Stimulated activated CD8-positive, alpha-beta memory T cell treated with anti-CD3 and anti-CD28 coated beads, Interleukin-7, amount 100 ng/mL, for 48 hours (primary cell): ENCODE data around the gene ATP8B4.

ENCODE experiments used
- DNase-seq, 2 donors: peaks; one replicate each; pipeline ENCODE4 v3.0.0-alpha.2; 2020; ENCODE audit warnings: low read depth in 1 of 2; ENCODE audit errors: extremely low read depth in 1 of 2

ATP8B4 gene

DNA sequence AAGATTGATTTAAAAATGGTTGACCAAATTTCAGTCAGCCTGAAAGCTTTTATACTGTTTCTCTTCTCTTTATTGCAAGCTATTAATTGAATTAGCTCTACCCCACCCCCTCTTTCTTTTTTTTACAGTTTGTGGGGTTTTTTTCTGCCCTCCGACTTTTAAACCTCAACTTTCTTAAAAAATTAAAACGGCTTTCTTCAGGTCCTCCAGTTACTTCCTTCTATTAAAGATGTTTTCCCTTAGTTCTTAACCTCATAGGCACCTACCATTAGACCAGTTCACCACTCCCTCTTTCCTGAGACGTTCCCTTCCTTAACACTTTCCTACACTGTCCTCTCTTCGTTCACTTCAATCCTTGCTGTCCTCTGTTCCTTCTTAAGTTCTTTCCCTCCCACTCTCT lies 52.4 kb downstream of the ATP8B4 start:
- DNase-seq, result no peak

DNA sequence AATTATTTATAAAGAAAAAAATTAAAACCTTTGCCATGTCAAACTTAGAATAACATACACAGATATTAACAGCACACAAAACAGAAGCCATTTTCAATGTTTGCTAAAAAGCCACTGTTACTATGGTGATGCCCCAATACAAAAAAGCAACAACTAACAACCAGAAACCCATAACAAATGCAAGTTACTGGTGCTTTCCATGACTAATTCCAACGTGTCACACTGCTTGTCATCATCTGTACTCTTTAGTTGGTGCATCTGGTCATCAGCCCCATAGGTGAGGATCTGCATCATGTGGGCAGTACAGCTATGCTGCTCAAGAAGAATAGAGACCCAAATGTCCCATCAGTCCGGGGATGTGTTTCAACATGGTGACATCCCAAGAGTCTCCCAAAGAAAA lies 52.8 kb downstream of the ATP8B4 start:
- peak in 1 of 2 donors; percentile 32 for DNase-seq

DNA sequence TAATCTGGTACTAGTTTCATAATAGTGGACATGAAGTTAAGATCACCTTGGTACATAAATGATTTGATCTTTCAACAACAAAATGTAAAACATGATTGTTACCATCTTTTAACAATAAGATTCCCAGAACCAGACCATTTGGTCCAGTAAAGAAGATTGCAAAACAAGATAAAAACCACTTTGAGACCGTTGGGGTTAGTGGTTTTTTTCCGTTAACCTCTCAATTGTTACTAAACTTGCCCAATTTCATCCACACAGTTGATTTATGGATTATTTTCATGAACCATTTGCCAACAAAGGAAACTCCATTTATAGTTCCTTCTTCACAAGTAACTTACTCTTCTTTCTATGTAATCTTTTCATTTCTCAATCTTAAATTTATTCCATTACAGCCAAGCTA lies 53.8 kb downstream of the ATP8B4 start:
- DNase-seq, result no peak

DNA sequence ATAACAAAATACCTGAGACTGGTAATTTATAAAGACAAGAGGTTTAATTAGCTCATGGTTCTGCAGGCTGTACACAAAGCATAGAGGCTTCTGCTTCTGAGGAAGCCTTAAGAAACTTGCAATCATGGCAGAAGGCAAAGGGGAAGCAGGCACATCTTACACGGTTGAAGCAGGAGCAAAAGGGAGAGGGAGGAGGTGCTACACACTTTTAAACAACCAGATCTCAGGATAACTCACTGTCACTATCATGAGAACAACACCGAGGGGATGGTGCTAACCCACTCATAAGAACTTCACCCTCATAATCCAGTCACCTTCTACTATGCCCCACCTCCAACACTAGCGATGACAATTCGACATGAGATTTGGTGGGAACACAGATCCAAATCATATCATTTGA lies 54.4 kb downstream of the ATP8B4 start:
- no peak for DNase-seq

DNA sequence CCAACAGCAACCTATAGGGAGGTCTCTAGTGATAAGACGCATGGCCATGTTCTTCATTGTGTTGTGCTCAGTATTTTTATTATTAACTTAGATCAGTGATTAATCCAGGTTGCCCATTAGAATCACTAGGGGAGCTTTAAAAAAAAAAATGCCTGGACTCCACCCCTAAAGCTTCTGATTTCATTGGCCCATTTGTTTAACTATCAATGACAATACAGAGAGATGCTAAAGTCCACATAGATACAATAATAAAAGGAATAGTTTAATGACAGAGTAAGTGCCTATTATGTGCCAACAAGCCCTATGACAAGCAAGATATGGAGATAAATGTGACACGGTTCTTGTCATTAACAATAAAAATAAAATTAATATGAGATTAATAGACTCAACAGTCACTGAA lies 55.8 kb downstream of the ATP8B4 start:
- no peak for DNase-seq

DNA sequence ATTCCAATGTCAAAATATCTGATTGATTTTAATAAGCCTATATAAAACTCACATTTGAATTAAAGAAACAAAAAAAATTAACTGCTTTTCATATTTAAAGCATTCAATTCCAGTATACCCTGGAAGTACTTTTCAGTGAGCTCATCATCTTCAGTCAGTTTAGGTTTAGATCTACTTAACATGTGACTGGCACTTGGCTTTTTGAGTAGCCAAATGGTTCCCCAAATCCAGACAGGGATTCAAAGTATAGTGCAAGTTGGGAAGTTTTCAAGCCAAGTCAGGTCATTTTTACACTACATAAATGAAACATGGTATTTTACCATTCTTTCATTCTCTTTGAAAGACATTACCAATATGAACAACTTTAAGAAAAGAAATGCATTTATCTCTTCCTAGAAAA lies 57.5 kb downstream of the ATP8B4 start:
- DNase-seq, result no peak

DNA sequence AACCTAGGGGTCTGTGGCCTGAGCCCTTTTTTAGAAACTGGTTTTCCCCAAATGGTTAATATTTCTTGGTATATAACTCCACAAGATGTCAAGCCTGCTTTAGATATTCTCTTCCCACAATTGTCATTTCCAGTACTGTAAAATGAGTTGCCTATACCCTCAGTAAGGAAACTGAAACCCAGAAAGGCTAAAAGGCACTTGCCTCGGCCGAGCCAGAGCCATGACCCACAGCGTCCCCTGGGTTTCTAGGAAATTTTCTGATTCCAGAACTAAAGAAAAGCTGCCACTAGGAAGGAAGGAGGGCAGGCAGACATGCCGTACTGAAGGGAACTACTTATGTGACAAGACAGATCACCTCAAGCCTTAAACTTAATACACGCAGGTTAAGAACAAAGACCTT lies 59.1 kb downstream of the ATP8B4 start:
- DNase-seq, result no peak

DNA sequence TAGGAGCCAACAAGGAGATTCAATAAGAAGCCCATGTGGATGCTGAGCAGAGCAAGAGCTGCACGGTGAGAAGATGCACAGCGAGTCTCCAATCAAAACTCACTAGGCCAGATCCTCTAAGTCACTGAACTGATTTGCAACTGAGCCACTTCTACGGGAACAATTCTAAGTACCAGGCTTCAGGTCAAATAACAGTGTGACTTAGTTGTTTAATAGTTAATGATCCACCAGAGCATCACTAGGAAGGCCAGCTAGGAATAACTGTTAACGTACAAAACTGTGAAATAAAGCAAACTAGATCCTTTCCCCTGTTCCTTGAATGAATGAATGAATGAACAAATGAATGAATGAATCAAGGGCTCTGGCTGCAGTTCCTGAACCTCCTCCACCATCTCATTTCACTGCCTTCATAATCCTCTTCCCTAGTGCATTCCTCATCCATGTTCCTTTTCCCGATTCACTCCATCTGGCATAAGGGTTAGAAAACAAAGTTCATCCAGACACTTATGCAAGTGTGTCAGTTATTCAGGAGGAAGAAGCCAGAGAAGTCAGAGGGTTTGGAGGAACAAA lies 59.7 kb downstream of the ATP8B4 start:
- no peak for DNase-seq

DNA sequence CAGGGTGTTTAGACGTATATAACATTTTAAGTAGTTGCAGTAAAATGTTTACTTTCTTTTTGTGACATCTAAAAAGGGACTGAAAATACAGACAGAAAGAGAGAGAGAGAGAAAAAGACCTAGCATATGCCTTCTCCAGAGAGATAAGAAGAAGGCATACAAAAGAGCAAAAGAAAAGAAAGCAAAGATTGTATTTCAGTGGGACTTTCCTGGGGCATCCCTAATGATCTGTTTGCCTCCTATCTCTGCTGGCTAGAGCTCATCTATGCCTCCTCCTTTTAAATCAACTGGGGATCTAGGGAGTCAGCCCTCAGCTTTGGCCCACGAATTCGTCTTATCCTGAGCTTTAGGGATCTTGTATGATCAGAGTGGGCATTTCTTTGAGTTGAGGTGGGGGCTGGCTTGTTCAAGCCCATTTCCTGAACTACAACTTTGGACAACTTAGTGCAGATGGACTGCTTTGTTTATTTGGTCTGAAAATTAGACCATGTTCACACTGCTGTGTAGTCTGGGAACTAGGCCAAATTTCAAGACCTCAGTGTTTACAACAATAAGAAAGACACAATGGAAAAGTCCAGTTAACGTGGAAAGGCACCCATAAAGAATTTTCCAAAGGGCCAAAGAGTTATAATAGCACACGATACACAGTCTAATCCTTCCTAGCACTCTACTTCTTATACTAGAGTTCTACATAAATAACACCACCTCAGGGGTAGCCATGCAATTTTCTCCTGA lies 61.0 kb downstream of the ATP8B4 start:
- no peak for DNase-seq

DNA sequence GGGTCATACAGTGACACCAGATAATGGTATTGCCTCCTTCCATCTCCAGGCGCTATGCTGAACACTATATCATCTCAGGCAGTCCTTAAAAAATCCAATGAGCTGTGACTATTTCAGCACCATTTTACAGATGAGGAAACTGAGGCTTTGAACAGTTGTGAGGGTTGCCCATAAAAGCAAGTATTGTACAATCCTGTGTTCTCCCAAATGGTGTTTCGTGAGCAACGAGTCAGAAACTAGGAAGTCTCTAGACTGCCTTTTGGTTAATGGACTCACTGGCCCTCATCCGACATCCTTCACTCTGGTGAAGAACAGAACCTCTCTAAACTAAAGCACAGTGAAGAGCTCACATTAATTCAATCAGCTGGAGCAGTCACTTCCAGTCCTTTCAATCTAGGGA lies 61.8 kb downstream of the ATP8B4 start:
- DNase-seq, result no peak

DNA sequence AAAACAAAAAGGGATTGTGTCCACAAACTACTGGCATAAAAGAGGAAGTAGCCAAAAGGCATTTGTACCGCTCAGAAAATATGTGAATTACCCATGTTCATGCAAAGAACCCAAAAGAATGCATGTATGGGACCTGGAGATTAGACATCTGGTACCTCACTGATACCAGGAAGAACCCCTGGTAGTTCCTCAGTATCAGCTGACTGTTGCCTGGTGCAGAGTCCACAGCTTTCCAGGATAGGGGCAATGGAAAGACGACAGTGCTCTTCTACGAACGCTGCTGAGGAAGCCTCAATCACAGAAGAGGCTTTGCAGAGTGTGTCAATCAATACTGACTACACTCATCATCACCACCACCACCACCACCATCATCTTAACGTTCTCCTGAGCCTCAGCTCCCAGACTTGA lies 63.3 kb downstream of the ATP8B4 start:
- DNase-seq, result no peak

DNA sequence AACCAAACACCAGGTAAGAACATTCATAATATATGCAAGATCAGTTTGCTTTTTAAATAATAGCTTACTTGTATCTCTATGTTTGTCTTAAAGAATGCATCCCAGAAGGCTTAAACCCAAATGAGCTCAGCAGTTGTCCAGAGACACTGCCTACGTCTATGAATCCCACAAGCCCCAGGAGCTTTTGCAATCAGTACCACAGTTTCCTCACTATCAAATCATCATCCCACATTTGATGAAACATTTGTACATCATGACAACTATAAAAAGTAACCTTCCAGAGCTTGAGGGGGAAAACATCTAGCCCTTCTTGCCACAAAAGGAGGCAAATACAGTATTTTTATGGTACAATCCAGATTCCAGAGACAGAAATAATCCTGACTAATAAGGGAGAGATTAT lies 63.7 kb downstream of the ATP8B4 start:
- DNase-seq, result no peak

DNA sequence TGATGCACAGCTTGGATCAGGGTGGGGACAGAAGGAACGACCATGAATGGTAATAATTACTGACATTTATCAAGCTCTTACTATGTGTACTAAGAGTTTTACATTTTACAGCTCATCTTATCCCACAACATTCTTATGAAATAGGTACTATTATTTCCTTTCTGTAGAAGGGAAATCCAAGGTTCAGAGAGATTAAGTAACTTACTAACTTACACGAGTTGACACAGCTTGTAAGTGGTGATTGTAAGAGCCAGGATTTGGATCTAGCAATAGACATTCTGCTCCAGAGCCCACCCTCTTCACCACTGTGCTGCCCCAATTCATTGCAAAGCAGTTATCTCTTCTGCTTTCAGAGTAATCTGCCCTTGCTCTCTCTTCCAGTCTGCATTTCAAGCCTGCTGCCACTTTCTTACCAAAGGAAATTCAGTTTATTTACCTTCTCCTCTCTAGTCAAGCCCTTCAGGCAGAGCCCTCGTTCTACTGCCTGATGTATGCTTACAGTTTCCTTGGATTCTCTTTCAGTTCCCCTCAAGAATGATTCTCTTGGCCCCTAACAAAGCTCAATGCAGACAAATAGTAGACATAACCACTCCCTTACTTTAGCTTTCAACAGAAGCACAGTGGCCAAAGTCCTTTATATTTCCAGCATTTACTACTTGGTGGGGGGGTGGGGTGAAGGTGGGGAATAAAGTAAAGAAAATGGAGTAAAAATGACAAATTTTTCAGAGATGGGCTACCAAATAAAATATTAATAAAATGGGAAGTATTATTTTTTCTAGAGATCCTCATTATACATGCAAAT lies 65.8 kb downstream of the ATP8B4 start:
- DNase-seq, result no peak

DNA sequence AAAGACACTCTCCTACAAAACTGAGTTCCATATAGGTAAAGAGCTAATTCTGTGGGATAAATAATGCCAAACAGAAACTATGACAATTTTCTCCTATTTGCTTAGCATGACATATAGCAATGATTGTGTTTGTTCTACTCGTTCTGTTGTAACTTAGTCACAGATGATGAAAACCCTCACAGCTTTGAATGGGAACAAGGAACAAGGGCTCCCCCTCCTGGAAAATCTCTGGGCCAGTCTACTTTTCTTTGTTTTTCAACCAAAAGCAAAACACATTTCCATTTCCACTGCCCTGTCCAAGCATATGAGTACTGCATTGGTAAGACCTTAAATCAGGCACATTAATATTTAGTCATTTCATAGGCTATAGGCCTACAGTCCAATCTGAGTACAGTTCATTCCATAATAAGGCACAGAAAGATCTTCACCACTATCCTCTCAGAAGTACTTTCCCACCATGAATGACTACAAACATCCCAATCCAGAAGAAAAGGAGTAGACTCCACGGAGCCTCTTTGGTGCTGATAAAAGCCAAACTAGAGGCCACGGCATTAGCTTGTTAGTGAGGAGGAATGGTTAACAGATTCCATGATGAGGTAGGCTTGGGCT lies 67.1 kb downstream of the ATP8B4 start:
- DNase-seq, result no peak

DNA sequence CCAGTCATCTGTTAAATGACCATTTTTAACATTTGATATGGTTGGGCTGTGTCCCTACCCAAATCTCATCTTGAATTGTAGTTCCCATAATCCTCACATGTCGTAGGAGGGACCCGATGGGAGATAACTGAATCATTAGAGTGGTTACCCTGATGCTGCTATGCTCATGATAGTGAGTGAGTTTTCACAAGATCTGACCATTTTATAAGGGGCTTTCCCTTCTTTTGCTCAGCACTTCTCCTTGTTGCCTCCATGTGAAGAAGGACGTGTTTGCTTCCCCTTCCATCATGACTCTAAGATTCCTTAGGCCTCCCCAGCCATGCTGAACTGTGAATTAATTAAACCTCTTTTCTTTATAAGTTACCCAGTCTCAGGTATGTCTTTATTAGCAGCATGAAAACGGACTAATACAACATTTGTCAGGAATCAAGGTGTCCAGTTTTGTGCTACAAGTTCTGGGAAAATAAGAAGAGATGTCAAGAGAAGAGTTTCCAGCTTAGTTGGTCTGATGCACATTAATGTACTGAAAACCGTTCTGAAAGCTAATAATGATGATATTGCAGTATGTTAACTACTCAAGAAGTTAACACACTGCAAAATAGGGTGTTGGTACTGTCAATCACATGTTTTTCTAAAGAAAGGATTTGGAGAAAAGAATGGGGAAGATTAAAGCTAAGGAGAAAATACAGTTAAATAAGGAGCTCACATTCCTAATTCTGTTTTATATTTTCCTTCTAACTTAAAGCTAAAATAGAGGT lies 67.9 kb downstream of the ATP8B4 start:
- no peak for DNase-seq

DNA sequence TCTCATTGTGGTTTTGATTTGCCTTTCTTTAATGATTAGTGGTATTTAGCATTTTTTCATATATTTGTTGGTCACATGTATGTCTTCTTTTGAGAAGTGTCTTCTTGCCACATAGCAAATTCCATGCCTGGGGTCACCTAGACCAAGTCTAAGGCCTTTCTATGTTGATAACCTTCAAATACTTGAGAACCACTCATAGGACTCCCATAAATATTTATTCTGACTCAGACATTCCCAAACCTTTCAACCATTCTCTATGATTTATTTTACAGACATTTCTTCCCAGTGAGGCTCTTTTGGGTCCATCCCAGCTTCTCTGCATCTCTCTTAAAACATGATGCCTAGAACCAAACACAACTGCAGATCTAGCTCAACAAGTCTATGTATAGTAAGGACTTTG lies 69.2 kb downstream of the ATP8B4 start:
- no peak for DNase-seq

DNA sequence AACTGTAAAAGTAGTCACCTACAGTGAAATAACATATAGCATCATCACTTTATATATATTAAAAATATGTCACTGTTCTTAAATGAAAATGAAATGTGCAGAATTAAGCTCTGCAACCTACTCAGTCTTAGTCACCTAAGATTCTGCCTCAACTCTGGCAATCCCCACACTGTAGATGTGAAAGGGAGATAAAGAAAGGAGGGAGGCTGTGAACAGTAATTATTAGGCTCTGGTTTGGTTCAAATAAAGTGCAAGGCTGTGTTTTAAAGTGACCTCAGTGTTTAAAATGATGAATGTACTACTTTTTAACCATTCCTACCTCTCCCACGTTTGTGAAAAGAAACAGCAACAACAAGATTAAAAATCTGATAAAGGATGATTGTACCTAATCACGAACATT lies 72.2 kb downstream of the ATP8B4 start:
- no peak for DNase-seq

DNA sequence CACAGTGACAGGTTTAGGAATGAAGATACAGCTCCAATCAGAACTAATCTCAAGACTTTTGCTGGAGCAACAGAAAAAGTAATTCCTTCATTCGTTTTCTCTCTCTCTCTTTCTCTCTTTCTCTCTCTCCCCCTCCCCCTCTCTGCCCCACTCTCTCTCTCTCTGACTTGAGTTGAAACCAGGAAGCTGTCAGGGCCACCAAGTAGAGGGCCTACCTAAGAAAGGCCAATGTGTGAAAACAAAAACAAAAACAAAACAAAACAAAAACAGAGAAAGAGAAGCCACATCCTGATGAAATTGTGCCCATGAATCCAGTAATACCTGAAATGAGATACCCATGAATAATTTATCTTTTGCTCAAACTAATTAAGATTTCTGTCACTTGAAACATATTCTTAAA lies 72.9 kb downstream of the ATP8B4 start:
- DNase-seq, result no peak

DNA sequence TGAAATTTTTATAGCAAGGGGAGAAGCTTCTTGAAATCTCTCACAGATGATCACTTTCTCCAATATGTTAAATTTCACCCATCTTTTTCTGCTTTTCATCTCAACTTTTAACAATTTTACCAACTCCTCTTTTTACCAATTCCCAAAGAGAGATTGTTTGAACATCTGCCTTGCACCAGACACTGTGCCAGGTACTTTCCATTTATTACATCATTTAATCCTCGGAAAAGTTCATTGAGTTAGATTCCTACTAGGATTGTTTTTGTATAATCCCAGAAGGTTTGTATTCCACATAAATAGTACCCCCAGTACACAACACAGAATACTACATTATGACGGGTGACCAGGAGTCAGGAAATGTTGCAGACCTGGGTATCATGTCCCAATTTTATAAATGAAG lies 74.1 kb downstream of the ATP8B4 start:
- no peak for DNase-seq

DNA sequence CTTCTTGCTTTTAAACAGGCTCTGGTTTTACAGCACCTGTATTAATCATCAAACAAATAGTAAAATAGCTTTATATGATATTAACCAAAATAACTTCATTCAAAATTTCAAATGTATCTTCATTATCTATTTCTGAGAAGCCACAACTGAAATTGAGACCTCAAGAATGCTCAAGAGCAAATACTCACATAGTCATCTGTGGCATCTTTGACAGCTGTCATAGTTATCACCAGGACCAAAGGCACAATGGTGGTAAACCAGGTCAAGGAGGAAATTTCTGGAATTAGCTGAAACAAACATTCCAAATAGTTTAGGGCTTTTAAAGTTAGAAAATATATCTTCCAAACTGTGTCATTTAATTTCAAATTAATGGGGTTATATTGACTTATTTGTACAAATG lies 74.6 kb downstream of the ATP8B4 start:
- no peak for DNase-seq

DNA sequence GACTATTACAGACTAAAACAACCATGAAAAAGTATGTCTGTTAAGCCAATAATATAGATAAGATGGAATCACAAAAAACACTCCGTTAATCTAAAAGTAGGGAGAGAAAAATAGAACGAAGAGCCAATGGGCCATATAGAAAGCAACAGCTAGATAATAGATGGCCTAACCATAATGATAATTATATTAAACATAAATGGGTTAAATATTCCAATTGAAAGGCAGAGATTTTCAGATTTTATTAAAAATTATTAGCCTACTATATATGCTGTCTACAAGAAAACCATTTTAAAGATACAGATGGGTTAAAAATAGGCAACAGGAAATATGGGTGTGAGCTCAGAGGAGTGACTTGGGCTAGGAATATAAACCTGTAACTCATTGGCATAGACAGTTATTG lies 76.3 kb downstream of the ATP8B4 start:
- no peak for DNase-seq
